GM06990 (cell line): Measurements from ENCODE around the gene SPAG9.
"Not testable (repeated sequence)": the region's sequence is repeated elsewhere in the genome, so short reads cannot be mapped to it uniquely, and the experiment has no call there.

Experiments
- DNase-seq: peaks from one replicate; pipeline ENCODE4 v3.0.0-alpha.2; 2011; ENCODE audit not compliant: insufficient read length; ENCODE audit errors: extremely low read depth
- H3K27me3 ChIP-seq: replicated peaks from 2 replicates; pipeline ENCODE4 v1.6.0; 2011; ENCODE audit warnings: low read length; ENCODE audit not compliant: control insufficient read depth, insufficient read depth
- H3K36me3 ChIP-seq: 2 replicates; pipeline ENCODE4 v1.5.1; 2011; ENCODE audit warnings: low read length; ENCODE audit not compliant: control insufficient read depth, insufficient read depth
- H3K4me3 ChIP-seq: replicated peaks from 2 replicates; pipeline ENCODE4 v1.5.1; 2011; ENCODE audit warnings: low read depth, mild to moderate bottlenecking, control low read depth, low read length
- CTCF ChIP-seq: IDR thresholded peaks from 2 replicates; pipeline ENCODE4 v1.5.1; 2011; ENCODE audit warnings: low read length, control low read depth, mild to moderate bottlenecking, inconsistent platforms; ENCODE audit not compliant: insufficient read depth, poor library complexity, severe bottlenecking

SPAG9 gene

GRCh38 chr17:50945779-50946222, 174.9 kb downstream of the SPAG9 start:
- Histone ChIP-seq H3K4me3 (no peak overlapping the region), H3K36me3 (no peaks in the 10 kb centered on the region), H3K27me3 (no peaks in the 10 kb centered on the region)
- no peak for TF ChIP-seq CTCF
- no peak for DNase-seq

DNA sequence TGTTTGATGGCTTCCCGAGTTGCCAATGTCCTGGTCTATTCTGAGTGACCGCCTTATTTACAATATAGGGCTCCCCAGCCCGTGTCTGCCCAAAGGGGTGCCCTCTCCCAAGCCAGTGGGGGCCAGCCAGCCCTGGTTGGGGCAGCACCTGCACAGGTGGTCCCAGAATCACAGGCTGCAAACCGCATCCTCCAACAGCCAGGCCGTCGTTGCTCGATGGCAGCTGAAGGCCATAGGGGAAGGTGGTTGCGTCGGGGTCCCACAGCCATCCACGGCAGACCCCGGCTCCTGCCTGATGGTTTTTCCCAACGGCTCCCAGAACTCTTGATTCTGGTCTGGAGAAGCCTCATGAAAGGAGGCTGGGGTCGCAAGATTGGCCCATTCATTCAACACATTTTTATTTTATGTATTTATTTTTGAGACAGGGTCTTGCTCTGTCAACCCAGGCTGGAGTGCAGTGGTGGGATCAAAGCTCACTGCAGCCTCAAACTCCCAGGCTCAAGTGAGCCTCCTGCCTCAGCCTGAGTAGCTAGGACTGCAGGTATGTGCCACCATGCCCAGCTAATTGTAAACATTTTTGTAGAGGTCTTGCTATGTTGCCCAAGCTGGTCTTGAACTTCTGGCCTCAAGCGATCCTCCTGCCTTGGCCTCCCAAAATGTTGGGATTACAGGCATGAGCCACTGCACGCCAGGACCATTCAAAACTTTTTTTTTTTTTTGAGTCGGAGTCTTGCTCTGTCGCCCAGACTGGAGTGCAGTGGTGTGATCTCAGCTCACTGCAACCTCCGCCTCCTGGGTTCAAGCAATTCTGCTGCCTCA, 175.6 kb downstream of the SPAG9 start:
- H3K4me3 ChIP-seq, result no peak overlapping the region
- DNase-seq, result no peak
- no peak for TF ChIP-seq CTCF
- no peaks in the 10 kb centered on the region for H3K27me3 ChIP-seq
- H3K36me3 ChIP-seq, result no peaks in the 10 kb centered on the region

DNA sequence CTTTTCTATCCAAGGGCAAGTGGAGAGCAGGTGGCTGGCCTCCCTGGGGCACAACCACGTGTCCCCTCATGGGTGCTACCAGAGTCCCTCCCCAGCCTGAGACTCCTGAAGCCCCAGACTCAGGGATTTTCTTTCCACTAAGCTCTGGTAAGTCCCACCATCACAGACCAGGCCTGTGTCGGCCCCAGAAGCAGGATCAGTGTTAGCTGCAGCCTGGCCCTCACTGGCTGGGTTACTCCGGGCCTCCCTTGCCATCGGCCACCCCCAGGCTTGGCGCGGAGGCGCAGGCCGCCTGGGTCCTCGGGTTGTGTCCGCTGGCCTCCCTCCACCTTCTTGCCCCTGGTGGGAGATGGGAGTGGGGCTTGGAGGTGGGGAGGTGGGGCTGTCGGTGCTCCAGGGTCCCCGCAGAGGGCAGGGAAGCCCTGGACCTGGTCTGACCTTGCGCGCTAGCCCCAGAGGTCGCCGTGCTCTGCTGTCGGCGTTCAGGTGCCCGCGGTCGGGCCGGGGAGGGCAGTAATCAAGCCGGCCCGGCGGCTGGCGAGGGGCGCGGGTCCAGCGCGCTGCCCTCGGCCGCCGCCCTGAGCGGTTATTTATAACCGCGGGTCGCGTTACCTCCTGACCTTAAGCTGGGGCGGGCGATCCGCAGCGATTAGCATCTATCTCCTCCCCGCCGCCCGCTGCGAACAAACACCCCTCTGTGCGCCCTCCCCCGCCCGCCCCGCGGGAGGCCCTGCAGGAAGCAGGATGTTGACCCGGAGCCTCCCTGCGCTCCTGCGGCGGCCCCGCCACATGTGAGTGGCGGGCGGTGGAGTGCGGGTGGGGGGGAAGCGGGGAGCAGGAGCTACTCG, 176.4 kb downstream of the SPAG9 start:
- no peak for TF ChIP-seq CTCF
- Histone ChIP-seq H3K36me3 (no peaks in the 10 kb centered on the region), H3K27me3 (0 out of 2 replicates have a peak, but pooled peaks cover 1% of the 10 kb centered on the region), H3K4me3 (peak overlapping the region; percentile 57)
- DNase-seq, result peak; percentile 70

DNA sequence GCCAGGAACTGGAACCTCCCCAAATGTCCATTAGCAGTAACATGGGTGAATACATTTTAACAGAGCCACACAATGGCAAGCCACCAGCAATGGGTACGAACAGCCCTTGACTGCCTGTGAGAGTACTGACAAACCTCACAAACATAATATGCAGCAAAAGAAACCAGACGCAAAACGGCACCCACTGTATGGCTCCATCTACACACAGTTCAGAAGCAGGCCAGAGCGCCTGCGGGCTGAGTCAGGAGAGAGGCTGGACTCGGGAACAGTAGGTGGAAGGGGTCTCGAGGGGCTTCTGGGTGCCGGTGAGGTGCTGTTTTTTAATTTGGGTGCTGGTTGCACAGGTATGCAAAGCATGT, 177.1 kb downstream of the SPAG9 start:
- Histone ChIP-seq H3K27me3 (0 out of 2 replicates have a peak, but pooled peaks cover 1% of the 10 kb centered on the region), H3K4me3 (no peak overlapping the region), H3K36me3 (no peaks in the 10 kb centered on the region)
- TF ChIP-seq CTCF, result no peak
- no peak for DNase-seq

DNA sequence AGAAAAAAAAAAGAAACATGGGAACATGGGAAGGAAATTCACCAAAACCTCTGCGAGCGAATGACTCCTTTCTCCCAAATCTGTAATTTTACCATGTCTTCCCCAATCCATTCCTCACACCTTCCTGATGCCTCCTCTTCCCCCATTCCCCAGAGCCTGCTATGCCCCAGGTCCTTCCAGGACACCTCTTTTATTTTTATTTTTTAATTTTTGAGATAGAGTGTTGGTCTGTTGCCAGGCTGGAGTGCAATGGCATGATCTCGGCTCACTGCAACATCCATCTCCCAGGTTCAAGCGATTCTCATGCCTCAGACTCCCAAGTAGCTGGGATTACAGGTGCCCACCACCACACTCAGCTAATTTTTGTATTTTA, 179.0 kb downstream of the SPAG9 start:
- not testable (repeated sequence) for H3K4me3 ChIP-seq, H3K36me3 ChIP-seq, DNase-seq, H3K27me3 ChIP-seq
